ENCODE measurements around the gene SSH2. TPM values are rescaled to one million over a fixed set of nuclear protein-coding genes. Genes with fewer than 3 reads are reported as not detected.

Gene SSH2
- total RNA-seq, 2 experiments from 2014 or later = 32.0 to 33.1 TPM

DNA sequence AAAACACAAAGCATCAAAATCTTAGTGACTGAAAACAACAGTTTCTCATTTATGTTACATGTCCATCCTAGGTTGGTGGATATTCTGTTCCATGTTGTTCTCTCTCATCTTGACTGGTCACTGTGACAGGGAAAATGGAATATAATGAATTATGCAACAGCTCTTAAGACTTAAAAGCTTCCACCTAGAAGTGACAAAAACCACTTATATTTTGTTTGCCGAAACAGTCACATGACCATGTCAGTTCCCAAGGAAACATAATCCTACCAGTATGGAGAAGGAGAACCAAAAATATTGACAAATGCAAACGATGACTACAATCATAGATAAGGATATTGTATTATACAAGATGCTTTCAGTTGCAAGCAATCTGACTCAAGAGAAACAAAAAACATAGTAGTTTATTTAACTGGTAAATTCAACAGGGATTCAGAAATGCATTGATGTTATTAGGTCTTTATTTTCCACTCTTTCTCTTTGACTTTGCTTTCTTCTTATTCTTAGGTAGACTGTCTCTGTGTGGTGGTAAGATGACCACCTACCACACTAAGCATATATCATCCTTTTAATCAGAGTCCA, 103.8 kb downstream of the SSH2 start:
- intact Hi-C loops (cut with micrococcal nuclease) = no loop called here
- ChIA-PET CTCF (interaction anchor here (1.4 to 1.6 kb wide), 3 partner anchors 18 to 105 kb away, joined by 3 to 6 read pairs (median 4); no protein-coding TSS in a partner anchor), POLR2A (no interaction called here)
- Mint-ChIP-seq H3K27ac (no peak overlapping the region), H3K4me1 (ENCODE audit: low read depth) (peaks cover 5% of the 10 kb centered on the region), H3K9me3 (no peaks in the 10 kb centered on the region), H3K27me3 (no peaks in the 10 kb centered on the region), H3K36me3 (no peaks in the 10 kb centered on the region), H3K4me3 (no peak overlapping the region)
- no peak for DNase-seq

DNA sequence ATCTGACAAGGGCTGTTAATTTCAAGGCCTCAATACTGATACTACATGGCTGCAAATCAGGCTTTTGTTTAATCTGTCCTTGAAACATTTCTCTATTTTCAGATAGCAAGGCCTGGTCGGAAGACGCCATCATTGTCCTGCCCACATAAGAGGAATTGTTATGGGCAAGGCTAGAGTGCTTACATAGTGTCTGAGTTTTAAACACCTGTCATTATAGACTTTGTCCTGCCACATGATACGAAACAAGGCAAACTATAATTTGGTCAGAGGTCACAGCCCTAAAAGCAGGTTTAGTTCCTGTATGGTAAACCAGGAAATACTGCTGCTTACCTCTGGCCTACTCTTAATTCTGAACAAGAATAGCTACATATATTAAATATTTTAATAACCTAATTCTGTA, 104.4 kb downstream of the SSH2 start:
- DNase-seq = no peak
- CTCF ChIA-PET = interaction anchor here (1.4 to 1.6 kb wide), 2 partner anchors 18 to 106 kb away, joined by 4 to 6 read pairs; no protein-coding TSS in a partner anchor
- Mint-ChIP-seq H3K27ac (no peak overlapping the region), H3K4me3 (no peak overlapping the region), H3K4me1 (ENCODE audit: low read depth) (peaks cover 5% of the 10 kb centered on the region), H3K9me3 (no peaks in the 10 kb centered on the region), H3K36me3 (no peaks in the 10 kb centered on the region), H3K27me3 (no peaks in the 10 kb centered on the region)
- POLR2A ChIA-PET = no interaction called here
- intact Hi-C loops (cut with micrococcal nuclease) = no loop called here

DNA sequence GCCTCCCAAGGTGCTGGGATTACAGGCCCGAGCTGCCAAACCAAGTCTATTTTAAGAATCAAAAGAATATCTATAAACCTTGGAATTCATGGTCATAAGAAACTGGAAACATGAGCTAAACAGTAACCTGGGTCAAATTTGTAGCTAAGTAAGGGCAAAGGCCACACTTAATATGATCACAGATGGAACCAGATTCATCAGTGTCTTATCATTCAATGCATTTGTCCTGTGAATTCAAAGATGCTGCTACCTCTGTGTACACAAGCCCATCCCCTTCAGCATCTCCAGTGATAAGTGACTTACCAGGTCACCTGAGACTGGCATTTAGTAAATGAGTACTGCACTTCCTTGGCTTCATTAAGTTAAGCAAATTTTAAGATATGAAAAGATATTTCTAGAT, 108.1 kb downstream of the SSH2 start:
- Mint-ChIP-seq H3K4me3 (no peak overlapping the region), H3K9me3 (no peaks in the 10 kb centered on the region), H3K27ac (no peak overlapping the region), H3K4me1 (ENCODE audit: low read depth) (peaks cover 3% of the 10 kb centered on the region), H3K36me3 (no peaks in the 10 kb centered on the region), H3K27me3 (no peaks in the 10 kb centered on the region)
- ChIA-PET POLR2A (interaction anchor here (0.6 to 0.9 kb wide), 2 partner anchors 53 to 110 kb away, joined by 3 to 5 read pairs; no protein-coding TSS in a partner anchor), CTCF (interaction anchor here (1.6 to 2.3 kb wide), 2 partner anchors 14 to 200 kb away, joined by 4 to 9 read pairs; no protein-coding TSS in a partner anchor)
- intact Hi-C loops (cut with micrococcal nuclease) = no loop called here
- DNase-seq = no peak

DNA sequence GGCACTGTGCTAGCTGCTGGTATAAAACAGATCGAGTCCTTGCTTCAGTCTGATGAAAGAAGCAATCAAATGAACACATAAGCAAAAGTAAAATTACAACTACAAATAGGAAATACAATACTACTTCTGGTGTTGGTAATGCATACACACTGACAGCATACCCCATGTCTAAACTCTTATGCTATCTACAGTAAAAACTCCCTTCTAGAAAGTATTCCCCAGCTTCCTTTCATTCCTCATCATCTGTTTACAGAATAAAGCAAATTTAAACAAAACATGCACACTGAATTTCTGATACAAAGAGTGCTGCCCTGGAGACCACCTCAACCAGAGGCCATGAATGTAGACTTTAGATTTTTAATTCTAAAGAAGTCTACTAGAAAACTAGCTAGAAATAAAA, 109.6 kb downstream of the SSH2 start:
- H3K4me3 Mint-ChIP-seq = no peak overlapping the region
- no peaks in the 10 kb centered on the region for H3K27me3 Mint-ChIP-seq
- intact Hi-C loops (cut with micrococcal nuclease) = no loop called here
- H3K9me3 Mint-ChIP-seq = no peaks in the 10 kb centered on the region
- POLR2A ChIA-PET = no interaction called here
- H3K27ac Mint-ChIP-seq = no peak overlapping the region
- H3K36me3 Mint-ChIP-seq = no peaks in the 10 kb centered on the region
- peaks cover 3% of the 10 kb centered on the region for H3K4me1 Mint-ChIP-seq (ENCODE audit: low read depth)
- CTCF ChIA-PET = interaction anchor here (1.0 to 2.2 kb wide), 2 partner anchors 41 to 111 kb away, joined by 3 to 10 read pairs; no protein-coding TSS in a partner anchor
- DNase-seq = no peak

DNA sequence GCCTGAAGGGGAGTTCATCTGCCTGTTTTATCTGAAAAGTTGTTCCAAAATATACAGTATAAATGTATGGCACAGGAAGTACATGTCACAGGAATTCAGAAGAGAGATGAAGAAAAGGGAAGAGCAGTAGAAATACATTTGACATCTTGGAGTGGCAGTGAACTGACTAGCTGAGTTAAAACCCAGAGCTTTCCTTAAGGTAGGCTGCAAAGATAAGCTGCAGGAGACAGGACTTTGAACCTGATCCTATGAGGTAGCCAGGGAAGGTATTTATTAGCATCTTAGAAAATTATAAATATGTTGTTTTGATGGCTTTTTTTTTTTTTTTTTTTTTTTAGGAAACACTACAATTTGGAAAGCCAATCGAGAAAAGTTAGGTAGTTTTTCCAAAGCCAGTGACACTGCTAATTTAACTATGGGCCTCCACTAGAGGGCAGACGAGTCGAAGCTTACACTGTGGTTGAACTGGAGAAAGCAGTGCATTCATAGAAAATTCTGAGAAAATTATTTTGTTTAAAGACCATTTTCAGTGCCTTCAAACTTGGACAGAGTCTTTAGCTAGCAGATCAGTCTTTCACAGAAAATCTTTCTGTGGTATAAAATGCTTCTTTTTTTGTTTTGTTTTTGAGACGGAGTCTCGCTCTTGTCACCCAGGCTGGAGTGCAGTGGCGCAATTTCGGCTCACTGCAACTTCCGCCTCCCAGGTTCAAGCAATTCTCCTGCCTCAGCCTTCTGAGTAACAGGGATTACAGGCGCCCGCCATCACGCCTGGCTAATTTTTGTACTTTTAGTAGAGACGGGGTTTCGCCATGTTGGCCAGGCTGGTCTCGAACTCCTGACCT, 122.3 kb downstream of the SSH2 start:
- Mint-ChIP-seq H3K36me3 (no peaks in the 10 kb centered on the region), H3K4me1 (ENCODE audit: low read depth) (peaks cover 20% of the 10 kb centered on the region), H3K4me3 (no peak overlapping the region), H3K27ac (no peak overlapping the region), H3K27me3 (no peaks in the 10 kb centered on the region), H3K9me3 (no peaks in the 10 kb centered on the region)
- POLR2A ChIA-PET = interaction anchor here (0.5 to 1.8 kb wide), 3 partner anchors 23 to 124 kb away, joined by 3 to 9 read pairs (median 3); partner anchors contain the start of gene SSH2
- CTCF ChIA-PET = interaction anchor here (0.6 to 13.7 kb wide), 41 partner anchors 9 to 421 kb away, joined by 3 to 381 read pairs (median 4); partner anchors contain the start of genes ABHD15 and SSH2
- intact Hi-C loops (cut with micrococcal nuclease) = loop anchor here (1.0 to 10.0 kb wide), 4 partner anchors 124 to 287 kb away; no protein-coding TSS in a partner anchor
- DNase-seq = peak; percentile 72

DNA sequence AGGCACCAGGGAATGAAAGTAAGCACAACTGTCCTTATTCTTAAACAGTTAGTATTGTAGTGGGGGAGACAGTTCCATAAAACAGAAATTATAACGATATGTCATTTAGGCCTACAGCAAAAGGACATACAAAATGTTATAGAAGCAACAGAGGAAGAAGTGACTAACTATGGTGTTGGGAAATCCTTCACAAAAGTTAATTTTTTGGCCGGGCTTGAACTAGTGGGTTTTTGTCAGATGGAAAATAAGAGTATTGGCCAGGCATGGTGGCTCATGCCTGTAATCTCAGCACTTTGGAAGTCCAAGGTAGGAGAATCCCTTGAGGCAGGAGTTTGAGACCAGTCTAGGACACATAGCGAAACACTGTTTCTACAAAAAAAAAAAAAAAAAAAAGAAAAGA, 127.8 kb downstream of the SSH2 start:
- Mint-ChIP-seq H3K4me3 (no peak overlapping the region), H3K27ac (no peak overlapping the region), H3K9me3 (no peaks in the 10 kb centered on the region), H3K36me3 (no peaks in the 10 kb centered on the region), H3K4me1 (ENCODE audit: low read depth) (no peaks in the 10 kb centered on the region), H3K27me3 (no peaks in the 10 kb centered on the region)
- ChIA-PET CTCF (interaction anchor here (0.7 to 13.7 kb wide), 3 partner anchors 131 to 181 kb away, joined by 3 to 381 read pairs (median 3); partner anchors contain the start of gene SSH2), POLR2A (no interaction called here)
- intact Hi-C loops (cut with micrococcal nuclease) = loop anchor here (10.0 kb wide), 1 partner anchor 293 kb away; no protein-coding TSS in a partner anchor
- DNase-seq = no peak

DNA sequence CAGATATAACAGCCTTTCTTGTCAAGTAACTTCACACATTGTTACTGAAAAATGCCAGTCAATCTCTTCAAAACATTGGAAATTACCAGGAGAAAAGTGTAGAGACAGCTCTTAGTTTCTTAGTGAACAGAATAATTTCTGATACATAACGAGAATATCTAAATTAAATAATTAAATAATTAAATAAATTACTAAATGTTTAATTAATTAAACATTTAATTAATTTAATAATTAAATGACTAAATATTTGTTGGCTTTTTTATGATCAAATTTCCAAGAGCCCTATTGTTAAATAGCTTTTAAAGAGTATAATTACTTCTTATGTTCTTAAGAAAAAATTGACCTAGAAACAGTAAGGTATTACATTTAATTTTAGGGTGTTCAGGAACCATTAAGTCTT, 129.6 kb downstream of the SSH2 start:
- CTCF ChIA-PET = interaction anchor here (0.6 to 13.7 kb wide), 2 partner anchors 133 to 320 kb away, joined by 3 to 381 read pairs; partner anchors contain the start of gene SSH2
- no peak overlapping the region for H3K4me3 Mint-ChIP-seq
- intact Hi-C loops (cut with micrococcal nuclease) = loop anchor here (10.0 kb wide), 1 partner anchor 294 kb away; no protein-coding TSS in a partner anchor
- no peak for DNase-seq
- no peaks in the 10 kb centered on the region for H3K27me3 Mint-ChIP-seq
- no peaks in the 10 kb centered on the region for H3K36me3 Mint-ChIP-seq
- H3K9me3 Mint-ChIP-seq = no peaks in the 10 kb centered on the region
- no peak overlapping the region for H3K27ac Mint-ChIP-seq
- POLR2A ChIA-PET = no interaction called here
- no peaks in the 10 kb centered on the region for H3K4me1 Mint-ChIP-seq (ENCODE audit: low read depth)

DNA sequence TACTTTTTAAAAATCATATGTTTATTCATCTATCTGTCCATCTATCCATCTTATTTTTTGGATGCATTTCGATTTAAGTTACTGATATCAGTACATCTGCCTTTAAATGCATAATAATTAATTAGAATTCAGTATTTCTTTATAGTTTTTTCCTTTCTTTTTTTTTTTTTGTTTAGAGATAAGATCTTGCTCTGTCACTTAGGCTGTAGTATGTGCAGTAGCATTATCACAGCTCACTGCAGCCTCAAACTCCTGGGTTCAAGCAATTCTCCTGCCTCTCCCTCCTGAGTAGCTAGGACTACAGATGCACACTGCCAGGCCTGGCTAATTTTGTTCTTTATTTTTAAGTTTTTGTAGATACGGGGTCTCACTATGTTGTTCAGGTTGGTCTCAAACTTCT, 133.4 kb downstream of the SSH2 start:
- DNase-seq = no peak
- no peak overlapping the region for H3K27ac Mint-ChIP-seq
- H3K4me3 Mint-ChIP-seq = no peak overlapping the region
- H3K27me3 Mint-ChIP-seq = no peaks in the 10 kb centered on the region
- no peaks in the 10 kb centered on the region for H3K4me1 Mint-ChIP-seq (ENCODE audit: low read depth)
- ChIA-PET POLR2A (no interaction called here), CTCF (no interaction called here)
- H3K9me3 Mint-ChIP-seq = no peaks in the 10 kb centered on the region
- no peaks in the 10 kb centered on the region for H3K36me3 Mint-ChIP-seq
- intact Hi-C loops (cut with micrococcal nuclease) = no loop called here

DNA sequence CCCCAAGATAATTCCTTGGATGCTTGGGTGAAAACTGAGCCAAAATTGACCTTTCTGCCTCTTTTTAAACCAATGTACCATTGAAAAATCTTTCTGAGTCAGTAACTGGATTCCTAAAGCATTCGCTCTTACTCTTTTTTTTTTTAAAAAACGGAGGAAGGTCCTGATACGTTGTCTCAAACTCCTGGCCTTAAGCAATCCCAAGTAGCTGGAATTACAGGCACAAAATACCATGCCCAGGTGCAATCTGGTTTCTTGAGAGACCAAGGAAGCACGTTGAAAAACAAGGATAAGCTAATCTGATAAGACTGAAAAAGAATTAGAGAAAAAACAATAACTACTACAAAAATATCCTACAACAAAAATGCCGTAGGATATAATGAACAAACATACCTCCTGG, 136.5 kb downstream of the SSH2 start:
- no peaks in the 10 kb centered on the region for H3K4me1 Mint-ChIP-seq (ENCODE audit: low read depth)
- no peak for DNase-seq
- intact Hi-C loops (cut with micrococcal nuclease) = no loop called here
- no peak overlapping the region for H3K4me3 Mint-ChIP-seq
- H3K27me3 Mint-ChIP-seq = no peaks in the 10 kb centered on the region
- ChIA-PET POLR2A (no interaction called here), CTCF (no interaction called here)
- H3K27ac Mint-ChIP-seq = no peak overlapping the region
- H3K36me3 Mint-ChIP-seq = no peaks in the 10 kb centered on the region
- H3K9me3 Mint-ChIP-seq = no peaks in the 10 kb centered on the region

DNA sequence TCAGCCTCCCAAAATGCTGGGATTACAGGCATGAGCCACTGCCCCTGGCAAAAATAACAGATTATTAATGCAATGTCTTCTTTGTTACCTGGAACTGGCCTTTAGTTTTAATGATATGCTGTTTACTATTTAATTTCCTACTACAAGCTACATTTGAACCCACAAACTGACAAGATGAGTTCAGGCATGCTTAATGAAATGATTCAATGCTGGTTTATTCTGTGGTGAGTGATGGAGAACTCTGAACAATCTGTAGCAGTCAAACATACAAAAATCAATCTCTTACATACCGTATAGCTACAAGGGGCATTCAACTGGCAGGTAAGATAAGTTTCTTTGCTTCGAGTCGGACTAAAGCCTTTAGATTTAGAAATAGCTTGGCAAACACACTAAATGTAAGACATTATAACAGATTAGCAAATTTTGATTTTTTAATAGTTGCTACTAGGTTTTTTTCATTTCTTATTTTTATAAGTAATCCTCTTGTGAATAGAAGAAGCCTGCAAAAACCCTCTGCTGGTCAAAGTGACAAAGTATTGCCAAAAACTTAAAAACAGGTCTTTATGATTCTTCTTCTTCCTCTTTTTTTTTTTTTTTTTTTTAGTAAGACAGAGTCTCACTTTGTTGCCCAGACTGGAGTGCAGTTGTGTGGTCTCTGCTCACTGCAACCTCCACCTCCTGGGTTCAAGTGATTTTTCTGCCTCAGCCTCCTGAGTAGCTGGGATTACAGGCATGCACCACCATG, 138.5 kb downstream of the SSH2 start:
- Mint-ChIP-seq H3K27ac (no peak overlapping the region), H3K9me3 (no peaks in the 10 kb centered on the region), H3K4me3 (no peak overlapping the region), H3K36me3 (no peaks in the 10 kb centered on the region), H3K4me1 (ENCODE audit: low read depth) (no peaks in the 10 kb centered on the region), H3K27me3 (no peaks in the 10 kb centered on the region)
- intact Hi-C loops (cut with micrococcal nuclease) = no loop called here
- CTCF ChIA-PET = interaction anchor here (0.9 to 1.9 kb wide), 4 partner anchors 12 to 152 kb away, joined by 3 to 8 read pairs (median 4); partner anchors contain the start of gene SSH2
- POLR2A ChIA-PET = interaction anchor here (0.7 kb wide), 1 partner anchor 174 kb away, joined by 3 read pairs; no protein-coding TSS in a partner anchor
- DNase-seq = no peak

DNA sequence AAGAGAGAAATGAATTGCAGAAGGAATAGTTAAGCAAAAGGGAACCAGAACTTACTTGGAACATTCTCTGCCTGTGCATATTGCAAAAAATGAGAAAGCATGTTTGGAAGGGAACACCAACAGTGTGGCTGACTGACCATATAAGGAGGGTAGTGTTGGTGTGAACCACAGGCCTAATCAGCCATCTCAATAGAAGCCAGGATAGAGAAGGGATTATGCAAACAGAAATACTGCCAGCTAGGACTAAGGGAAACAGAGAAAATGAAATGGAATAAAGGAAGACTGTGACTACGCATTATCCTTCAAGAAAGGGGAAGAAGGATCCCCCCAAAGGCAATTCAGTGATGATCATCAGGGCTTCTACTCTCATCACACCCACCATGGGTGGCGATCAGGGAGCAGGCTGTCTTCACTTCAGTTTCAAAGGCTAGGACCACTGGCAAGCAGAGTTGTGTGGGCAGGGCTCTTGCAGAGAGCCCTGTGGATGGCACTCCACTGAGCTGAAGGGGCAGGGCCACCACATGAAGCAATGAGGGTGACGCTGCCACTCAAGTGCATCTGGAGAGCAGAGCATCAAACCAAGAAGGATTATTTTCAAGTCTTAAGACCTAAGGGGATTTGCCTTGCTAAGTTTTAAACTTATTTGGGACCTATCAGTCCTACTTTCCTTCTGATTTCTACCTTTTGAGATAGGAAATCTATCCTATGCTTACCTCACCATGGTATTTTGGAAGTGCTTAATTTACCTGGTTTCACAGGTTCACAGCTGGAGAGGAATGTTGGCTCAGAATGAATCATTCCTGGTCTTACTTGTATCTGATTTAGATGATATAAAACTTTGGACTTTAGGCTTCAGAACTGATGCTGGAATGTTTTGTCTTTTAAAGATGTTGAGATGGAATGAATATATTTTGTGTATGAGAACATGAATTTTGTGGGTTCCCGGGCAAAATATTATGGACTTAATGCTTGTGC, 140.5 kb downstream of the SSH2 start:
- intact Hi-C loops (cut with micrococcal nuclease) = no loop called here
- POLR2A ChIA-PET = no interaction called here
- Mint-ChIP-seq H3K27ac (no peak overlapping the region), H3K36me3 (no peaks in the 10 kb centered on the region), H3K4me3 (no peak overlapping the region), H3K9me3 (no peaks in the 10 kb centered on the region), H3K4me1 (ENCODE audit: low read depth) (peaks cover 4% of the 10 kb centered on the region), H3K27me3 (no peaks in the 10 kb centered on the region)
- no peak for DNase-seq
- CTCF ChIA-PET = interaction anchor here (0.5 to 2.1 kb wide), 3 partner anchors 10 to 141 kb away, joined by 3 to 8 read pairs (median 7); partner anchors contain the start of gene SSH2
